ENCODE results near the gene ELOVL5.

The ELOVL5 gene

DNA sequence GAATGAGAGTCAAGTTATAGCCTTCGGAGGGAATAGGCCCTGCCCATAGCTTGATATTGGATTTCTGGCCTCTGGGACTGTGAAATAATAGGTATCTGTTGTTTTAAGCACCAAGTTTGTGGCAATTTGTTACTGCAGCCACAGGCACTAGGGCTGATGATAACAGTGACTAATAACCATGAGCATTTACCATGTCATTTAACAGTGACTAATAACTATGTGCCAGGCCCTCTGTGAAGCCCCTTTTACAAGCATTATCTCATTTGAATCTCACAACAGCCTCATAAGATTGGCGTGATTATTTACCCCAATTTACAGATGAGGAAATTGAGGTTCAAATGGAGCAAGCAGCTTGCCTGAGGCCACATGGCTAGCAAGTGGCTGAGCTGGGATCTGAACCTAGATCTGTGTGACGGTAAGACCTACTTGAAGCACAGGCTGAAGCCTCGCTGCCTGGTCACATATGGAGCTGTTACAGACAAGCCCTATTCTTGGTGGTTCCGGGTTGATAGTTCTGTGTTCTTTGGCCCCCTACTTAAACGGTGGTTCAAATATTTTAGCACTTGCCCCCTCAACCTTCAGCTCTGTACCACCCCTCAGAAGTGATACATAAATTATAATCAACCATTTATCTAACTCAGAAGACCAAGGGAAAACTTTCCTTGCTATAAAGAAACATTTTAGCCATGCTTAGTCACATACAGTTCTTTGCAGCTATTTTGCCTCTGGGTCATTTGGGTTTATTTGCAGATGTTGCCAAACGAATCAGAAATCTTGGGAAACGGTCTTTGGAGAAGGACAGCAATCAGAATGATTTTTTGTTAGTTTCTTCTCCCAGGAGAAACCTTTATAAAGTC is 98.3 kb downstream of the ELOVL5 start:
- Mint-ChIP-seq H3K4me1 (peaks cover 21% of the 10 kb centered on the region), H3K4me3 (no peak overlapping the region), H3K36me3 (ENCODE audit: low read depth) (peaks cover 12% of the 10 kb centered on the region), H3K9me3 (no peaks in the 10 kb centered on the region), H3K27me3 (ENCODE audit: low read depth, poor library complexity) (peaks cover 5% of the 10 kb centered on the region), H3K27ac (no peak overlapping the region)
- no peak for TF ChIP-seq CTCF (IDR thresholded peaks at IDR 0.05)
- no peak for DNase-seq

- TF ChIP-seq CTCF (IDR thresholded peaks at IDR 0.05), result no peak
- no peaks in the 10 kb centered on the region for H3K9me3 Mint-ChIP-seq
- H3K27me3 Mint-ChIP-seq (ENCODE audit: low read depth, poor library complexity), result peaks cover 12% of the 10 kb centered on the region
- H3K4me1 Mint-ChIP-seq, result peaks cover 21% of the 10 kb centered on the region
- H3K27ac Mint-ChIP-seq, result no peak overlapping the region
- no peaks in the 10 kb centered on the region for H3K36me3 Mint-ChIP-seq (ENCODE audit: low read depth)
- H3K4me3 Mint-ChIP-seq, result no peak overlapping the region
- DNase-seq, result no peak
Measured at GRCh38 chr6:53246924-53247323, 101.8 kb downstream of the ELOVL5 start.

- no peak overlapping the region for H3K4me3 Mint-ChIP-seq
- no peaks in the 10 kb centered on the region for H3K36me3 Mint-ChIP-seq (ENCODE audit: low read depth)
- no peak for TF ChIP-seq CTCF (IDR thresholded peaks at IDR 0.05)
- no peak overlapping the region for H3K27ac Mint-ChIP-seq
- peaks cover 6% of the 10 kb centered on the region for H3K27me3 Mint-ChIP-seq (ENCODE audit: low read depth, poor library complexity)
- no peak for DNase-seq
- peaks cover 20% of the 10 kb centered on the region for H3K4me1 Mint-ChIP-seq
- no peaks in the 10 kb centered on the region for H3K9me3 Mint-ChIP-seq
Measured at GRCh38 chr6:53244958-53245357, 103.8 kb downstream of the ELOVL5 start.

- Mint-ChIP-seq H3K4me1 (peaks cover 15% of the 10 kb centered on the region), H3K36me3 (ENCODE audit: low read depth) (no peaks in the 10 kb centered on the region), H3K27ac (no peak overlapping the region), H3K27me3 (ENCODE audit: low read depth, poor library complexity) (peaks cover 6% of the 10 kb centered on the region), H3K9me3 (no peaks in the 10 kb centered on the region), H3K4me3 (no peak overlapping the region)
- DNase-seq, result no peak
- no peak for TF ChIP-seq CTCF (IDR thresholded peaks at IDR 0.05)
Measured at GRCh38 chr6:53244399-53244931, 104.3 kb downstream of the ELOVL5 start.

DNA sequence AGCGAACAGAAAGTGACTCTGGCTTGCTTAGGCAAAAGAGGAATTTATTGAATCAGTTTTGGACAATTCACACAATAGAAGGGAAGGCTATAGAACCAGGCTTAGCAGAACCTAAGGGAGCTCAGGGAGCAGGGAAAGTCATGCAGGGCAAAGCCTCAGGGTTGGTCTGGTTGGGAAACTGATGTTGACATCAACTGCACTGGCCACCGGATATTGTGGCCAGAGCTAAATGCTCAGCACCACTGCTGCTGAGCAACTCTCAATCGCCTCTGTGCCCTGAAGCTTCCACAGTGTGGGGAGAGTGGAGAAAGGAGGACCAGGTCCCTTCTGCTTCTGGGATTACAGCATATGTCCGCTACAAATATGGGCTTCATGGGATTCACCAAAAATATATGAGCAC is 106.8 kb downstream of the ELOVL5 start:
- Mint-ChIP-seq H3K36me3 (ENCODE audit: low read depth) (no peaks in the 10 kb centered on the region), H3K9me3 (no peaks in the 10 kb centered on the region), H3K27ac (no peak overlapping the region), H3K4me3 (no peak overlapping the region), H3K4me1 (peaks cover 10% of the 10 kb centered on the region), H3K27me3 (ENCODE audit: low read depth, poor library complexity) (peaks cover 6% of the 10 kb centered on the region)
- TF ChIP-seq CTCF (IDR thresholded peaks at IDR 0.05), result no peak
- DNase-seq, result no peak

- Mint-ChIP-seq H3K4me3 (no peak overlapping the region), H3K4me1 (peaks cover 1% of the 10 kb centered on the region), H3K36me3 (ENCODE audit: low read depth) (no peaks in the 10 kb centered on the region), H3K9me3 (no peaks in the 10 kb centered on the region), H3K27ac (no peak overlapping the region), H3K27me3 (ENCODE audit: low read depth, poor library complexity) (peaks cover 6% of the 10 kb centered on the region)
- no peak for DNase-seq
- no peak for TF ChIP-seq CTCF (IDR thresholded peaks at IDR 0.05)
Measured at GRCh38 chr6:53240761-53241160, 108.0 kb downstream of the ELOVL5 start.
